HG02943 (cell line): Measurements from ENCODE around the gene SLC35A2.

Source experiments
- ATAC-seq: cut with Tn5 transposase; IDR thresholded peaks from one replicate; pipeline ENCODE4 v1.9.1; 2021; ENCODE audit warnings: mild to moderate bottlenecking, low read depth, moderate library complexity; ENCODE audit not compliant: unreplicated experiment

SLC35A2 gene

DNA sequence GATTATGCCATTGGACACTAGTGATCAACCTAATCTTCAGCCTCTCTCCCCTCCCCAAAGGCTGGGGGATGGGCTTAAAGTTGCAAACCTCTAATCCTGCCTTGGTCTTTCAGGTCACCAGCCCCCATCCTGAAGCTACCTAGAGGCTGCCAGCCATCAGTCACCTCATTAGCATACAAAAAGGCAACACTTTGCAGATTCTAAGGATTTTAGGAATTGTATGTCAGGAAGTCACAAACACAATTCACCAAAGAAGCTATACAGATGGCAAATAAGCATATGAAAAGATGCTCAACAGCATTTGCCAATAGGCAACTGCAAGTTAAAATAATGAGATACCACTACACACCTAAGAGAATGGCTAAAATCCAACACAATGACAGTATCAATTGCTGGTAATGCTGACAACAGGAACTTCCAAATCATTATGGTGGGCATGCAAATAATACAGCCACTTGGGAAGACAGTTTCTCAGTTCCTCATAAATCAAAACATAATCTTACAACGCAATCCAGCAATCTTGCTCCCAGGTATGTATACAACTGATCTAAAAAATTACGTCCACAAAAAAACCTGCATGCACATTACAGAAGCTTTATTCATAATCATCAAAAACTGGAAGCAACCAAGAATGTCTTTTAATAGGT is 16.4 kb upstream of the SLC35A2 start:
- ATAC-seq: no peak

DNA sequence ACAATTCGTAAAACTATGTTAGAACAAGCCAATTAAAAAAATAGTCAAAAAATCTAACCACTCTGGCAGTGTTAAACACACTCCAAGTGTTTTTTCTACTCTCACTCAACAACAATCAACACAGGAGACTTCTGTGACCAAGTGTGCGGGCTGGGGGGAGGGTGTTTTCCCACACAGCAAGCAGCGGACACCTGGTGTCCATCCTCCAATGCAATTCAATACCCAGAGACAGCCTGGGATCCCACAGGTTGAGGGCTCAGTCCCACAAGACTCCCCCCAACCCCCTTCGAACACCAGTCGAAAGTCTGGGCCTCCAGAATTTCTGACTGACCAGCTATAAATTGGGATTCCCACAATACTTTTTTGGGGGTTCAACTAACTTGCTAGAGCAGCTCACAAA is 15.7 kb upstream of the SLC35A2 start:
- ATAC-seq: no peak

DNA sequence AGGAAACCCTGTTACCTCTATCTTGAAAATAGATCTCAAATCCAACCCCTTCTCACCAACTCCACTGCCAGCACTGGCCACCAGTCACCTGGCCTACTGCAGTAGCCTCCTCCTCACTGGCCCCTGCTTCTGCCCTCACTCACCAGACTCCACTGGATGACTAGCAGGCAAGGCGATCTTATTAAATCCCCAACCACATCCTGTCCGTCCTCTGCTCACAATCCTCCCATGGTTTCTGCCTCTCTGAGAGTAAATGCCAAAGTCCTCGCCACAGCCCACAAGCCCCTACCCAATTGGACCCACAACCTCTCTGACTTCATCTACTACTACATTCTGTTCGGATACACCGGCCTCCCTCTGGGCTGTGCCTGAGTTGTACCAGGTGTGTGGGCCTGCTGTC is 12.8 kb upstream of the SLC35A2 start:
- no peak for ATAC-seq

DNA sequence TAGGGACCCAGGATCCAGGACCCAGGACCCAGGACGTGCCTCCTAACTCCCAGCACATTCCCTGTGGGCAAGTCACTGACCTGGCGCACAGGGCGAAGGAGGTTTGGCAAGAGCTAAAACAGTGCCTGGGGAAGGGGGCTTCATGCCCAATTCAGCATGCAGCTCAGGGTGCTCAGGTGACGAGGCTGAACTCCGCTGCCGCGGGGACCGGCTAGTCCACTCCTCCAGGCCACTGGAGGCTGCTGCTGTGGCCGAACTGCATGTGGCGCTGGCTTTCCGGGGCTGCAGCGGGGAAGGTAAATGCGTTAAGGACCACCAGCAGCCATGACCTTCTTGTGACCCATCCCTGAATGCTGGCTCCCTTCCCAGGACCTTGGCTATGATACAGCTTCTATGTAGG is 12.3 kb upstream of the SLC35A2 start:
- ATAC-seq: no peak

DNA sequence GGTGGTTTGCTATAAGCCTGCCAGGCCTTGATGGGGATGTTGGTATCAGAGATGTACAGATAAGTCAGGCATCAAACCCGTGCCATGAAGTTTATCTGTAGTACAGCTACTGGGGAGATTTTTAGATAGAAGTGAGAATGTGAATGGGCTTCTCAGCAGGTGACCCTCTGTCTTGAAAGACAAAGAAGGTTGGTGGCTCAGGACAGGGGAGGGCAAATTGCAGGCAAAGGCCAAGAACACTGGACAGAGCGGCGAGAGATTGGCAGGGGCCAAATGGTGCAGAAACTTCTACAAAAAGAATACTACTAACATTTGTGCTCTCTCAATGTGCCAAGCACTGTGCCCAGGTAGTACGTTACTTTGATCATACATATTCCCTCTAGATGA is 9.3 kb upstream of the SLC35A2 start:
- ATAC-seq: no peak

DNA sequence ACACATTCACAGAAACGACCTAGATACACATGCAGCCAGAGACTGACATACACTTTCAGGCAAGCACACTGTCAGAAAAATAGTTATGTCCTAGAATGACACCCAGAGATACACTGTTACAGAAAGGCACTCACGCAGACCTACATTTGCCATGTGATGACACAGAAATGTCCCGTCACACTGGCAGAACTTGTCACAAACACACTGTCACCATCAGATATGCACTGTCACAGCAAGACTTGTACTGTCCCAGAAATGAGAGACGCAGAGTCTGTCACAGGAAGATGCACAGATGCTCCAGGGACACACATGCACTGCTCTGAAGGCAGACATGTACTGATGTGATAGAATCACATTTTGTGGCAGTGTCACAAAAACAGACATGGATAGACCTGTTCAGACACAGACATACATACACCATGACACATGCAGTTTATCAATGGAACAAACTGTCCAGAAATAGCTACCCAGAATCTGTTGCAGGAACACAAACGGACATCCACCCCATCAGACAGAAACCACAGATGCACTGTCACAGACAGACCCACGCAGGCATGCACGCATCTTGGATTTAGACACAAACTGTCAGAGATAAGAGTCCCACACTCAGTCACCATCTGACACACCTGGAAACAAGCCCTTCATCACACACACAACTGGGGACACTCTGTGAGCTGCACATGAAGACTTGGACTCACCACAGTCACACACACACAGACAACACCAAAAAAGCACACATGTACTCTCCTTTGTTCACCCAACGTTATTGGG is 8.7 kb upstream of the SLC35A2 start:
- no peak for ATAC-seq

DNA sequence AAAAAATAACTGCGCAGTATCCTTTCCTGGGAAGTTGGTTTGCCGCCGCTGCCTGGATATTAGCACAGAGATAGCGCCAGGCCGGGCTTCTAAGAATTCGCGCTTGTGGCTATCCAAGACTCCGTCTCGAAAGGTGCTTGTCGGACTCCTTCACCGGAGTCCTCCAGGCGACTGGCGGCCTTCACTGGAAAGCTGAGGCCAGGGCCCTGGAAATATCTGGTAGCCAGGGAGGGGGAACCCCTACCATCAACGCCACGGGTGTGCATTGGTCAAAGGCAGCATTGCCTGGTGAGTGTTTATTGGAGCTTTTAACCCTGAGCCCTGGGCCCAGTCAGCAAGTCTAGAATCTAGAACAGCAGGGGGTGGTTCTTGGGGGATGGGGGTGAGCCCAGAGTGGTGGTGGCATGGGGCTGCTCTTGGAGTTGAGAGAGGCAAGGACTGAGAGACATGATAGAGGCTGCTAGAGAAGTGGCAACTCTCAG is 8.0 kb upstream of the SLC35A2 start:
- ATAC-seq: no peak

DNA sequence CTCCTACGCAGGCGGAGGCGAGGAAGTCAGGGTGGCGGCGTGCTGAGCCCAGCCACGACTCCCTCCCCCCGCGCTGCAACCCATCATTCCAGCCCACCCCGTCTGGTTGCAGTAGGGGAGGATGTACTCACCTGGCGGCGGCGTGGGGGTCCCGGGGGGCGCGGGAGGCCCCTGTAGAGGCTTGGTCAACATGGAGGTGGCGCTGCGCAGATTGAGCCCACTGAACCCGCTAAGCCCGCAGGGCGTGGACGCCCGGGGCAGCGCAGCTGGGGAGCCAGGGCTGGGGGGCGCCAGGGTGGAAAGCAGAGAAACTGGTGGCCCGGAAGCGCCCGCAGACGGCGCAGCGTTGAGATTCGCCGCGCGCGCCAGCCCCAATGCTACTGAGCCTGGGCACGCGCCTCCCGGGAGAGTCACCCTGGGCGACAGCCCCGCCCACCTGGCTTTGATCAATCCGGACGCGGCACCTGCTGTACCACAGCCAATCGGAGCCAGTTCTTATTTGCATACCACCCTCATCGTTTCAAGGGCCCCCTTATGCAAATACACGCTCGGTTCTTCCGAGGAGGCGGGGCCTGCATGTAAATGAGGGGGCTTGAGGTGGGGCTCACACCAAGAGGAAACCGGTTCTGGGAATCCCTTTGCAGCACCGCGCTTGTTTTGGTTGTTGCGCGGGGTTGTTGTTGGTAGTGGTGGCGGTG is 7.3 kb upstream of the SLC35A2 start, which contains the start of gene PIM2:
PIM2 (minus strand) TSS at position 382 of the 698 bp plus-strand sequence; CDS start at position 192, 190 bp downstream.
- peak; percentile 53 for ATAC-seq

DNA sequence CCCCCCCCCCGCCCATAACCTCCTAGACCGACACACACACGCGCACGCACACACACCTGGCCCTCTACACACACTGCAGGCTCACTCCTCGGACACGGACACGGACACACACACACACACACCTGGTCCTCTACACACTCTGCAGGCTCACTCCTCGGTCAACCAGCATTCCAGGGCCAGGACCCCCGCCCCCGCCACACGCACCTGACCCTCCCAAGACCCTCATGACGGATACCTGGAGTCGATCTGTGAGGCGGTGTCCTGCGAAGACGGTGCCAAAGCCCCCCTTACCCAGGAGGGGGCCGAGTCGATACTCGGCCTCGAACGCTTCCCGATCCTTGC is 6.8 kb upstream of the SLC35A2 start:
- ATAC-seq: no peak

DNA sequence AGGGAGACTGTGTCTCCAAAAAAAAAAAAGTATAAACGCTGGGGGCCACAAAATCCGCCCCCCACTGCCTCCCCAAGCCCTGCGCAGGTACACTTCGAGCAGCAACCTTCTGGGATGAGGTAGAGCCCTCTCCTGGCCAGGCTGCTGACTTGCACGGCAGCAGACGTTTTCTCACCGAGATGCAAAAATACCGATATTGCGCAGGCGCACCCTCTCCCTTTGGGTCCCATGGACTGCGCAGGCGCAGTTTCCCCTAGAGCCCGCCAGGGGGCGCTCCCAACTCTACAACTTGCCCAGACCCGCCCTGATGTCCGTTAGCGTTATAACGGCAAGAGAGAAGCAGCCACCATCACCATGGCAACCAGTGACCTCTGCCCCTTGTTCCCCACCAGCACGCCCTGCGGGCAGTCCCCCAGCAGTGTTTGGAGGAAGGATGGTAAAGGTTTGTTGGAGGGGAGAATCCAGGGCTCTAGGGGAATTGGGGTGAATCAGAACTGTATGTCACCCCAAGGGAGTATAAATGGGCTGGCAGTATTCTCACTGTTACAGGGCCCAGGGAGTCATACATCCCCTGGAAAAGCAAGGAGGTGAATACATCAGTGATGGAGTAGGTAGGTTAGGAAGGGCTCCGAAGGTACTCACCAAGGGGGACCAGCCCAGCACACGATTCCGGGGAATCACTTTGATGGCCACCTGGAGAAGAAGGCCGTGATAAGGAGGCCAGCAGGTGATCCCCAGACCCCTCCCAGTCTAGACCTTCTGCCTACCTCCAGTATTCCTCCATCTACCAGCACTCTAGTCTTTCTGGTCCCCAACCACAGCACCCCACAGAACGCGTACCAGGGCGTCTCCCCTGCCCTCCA is 5.9 kb upstream of the SLC35A2 start:
- ATAC-seq: peak; percentile 50

DNA sequence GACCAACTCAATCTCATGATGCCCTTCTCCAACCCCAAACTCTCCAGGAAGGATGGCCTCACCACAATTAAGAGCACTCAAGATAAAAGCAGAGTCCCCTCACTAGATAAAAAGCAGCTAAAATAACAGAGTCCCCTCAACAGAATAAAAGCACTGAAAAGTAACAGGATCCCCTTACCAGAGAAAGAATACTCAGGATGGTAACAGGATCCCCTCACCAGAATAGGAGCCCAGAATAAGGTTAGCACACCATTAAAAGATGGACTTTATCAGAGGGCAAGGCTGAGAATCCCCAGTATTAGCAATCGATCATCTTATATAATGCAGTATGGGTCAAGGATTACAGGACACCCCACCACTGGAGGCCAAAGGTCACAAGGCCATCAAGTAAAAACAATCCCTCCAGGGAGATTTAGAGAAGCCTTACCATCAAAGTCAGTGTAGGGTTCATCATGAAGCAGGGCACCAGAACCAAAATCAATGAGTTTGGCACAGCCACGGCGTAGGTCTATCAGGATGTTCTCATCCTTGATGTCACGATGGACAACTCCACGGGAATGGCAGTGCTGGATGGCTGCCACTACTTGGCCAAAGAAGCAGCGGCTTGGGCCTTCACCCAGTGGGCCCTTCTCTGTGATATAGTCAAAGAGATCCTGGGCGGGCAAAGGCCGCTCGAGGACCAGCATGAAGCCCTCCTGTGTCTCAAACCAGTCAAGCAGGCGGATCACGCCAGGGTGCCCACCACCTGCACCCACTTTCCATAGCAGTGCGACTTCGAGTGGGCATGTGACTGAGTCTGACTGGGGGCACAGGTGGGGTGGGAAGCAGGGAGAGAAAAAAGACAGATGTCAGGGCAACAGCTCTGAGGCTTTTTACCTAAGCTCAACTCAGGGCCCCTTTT is 3.4 kb upstream of the SLC35A2 start:
- ATAC-seq: no peak

DNA sequence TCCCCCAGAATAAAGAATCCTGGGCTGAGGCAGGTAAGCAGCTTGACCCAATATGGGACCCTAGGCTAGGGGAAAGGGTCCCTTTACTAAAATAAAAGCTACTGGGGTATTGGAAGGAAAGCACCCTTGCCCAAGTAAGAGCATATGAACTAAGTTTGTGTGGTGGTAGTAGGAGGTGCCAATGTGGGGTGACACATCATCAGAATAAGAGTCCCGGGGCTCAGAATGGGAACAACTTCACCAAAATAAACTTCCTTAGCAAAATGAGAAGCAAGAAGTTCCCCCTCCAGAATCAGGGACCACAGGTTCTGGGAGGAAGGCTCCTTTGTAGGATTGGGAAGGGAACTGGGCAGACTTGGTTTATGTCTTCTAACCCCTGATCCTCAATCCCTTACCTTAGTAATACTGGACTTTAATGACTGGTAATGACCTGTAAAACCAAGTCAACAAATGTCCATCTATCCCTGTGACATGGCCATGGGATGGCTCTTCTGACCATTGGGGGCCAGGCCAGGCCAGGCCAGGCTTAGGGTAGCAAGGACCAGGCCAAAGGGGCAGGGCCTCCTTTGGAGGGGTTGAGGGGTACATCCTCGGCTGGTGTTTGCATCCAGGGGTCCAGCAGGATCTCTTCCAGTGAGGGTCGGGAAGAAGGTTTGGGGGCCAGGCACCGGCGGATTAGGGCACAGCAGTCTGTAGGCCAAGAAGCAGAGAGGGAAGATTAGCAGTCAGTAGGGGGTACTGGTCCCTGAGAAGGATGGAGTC is 2.3 kb upstream of the SLC35A2 start:
- no peak for ATAC-seq

DNA sequence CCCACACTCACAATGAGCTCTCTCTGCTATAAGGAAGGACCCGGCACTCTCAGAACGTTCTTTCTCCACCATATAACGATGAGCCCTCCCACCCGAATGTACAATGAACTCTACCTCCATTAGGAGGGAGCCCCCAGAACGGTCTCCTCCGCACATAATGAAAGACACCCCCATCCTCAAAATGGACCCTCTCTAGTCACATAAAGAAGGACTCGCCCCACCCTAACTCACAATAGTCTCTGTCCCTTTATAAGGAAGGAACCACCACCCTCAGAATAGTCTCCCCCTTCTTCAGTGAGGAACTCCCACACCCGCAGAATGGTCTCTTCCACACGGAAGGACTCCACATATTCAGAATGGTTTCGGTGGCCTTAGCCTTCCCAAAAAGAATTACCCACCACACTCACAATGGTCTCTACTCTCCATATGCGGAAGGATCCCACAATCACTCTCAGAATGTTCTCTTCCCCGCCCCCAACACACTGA is 477 bp downstream of the SLC35A2 start:
- no peak for ATAC-seq

DNA sequence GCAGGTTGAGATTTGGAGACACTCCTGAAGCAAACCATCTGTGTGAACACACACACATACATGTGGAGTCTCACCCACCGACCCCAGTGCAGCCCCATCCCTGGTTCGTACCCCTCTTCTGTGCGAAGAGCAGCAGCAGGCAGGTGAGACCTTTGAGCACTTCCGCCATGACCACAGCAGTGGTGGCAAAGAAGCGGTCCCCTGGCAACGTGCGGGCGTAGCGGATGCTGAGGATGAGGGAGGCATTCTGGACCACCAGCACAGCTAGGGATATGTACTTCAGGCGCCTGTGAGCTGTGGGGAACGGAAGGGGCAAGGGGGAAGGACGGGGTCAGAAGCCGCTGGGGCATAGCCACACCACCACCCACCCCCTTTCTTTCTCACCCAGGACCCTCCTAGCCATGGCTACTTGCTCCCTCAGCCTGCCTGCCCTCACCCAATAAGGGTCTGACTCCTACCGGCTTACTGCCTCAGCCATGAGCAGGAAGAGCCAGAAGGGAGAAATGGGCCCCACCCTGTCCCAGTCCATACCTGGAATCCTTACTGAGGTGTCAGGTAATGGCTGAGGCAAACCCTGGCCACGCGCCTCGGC is 1.6 kb downstream of the SLC35A2 start:
- ATAC-seq: no peak

DNA sequence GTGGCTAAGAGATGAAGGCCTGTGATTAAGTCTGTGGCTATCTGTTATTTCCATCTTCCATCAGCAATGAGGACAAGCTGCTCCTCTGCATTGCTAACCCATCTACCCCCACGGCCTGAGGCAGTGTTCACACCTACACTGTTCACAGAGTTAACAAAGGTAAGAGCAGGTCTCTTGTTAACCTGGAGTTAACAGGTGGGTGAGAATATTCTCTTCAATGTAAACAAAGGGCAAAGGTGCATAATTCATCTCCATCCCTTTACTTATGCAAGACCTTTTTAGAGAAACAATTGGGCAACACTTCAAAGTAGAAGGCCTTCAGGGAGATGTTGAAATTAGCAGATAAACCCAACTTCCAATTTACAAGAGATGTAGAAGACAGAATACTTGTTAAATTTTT is 2.8 kb downstream of the SLC35A2 start:
- ATAC-seq: no peak

DNA sequence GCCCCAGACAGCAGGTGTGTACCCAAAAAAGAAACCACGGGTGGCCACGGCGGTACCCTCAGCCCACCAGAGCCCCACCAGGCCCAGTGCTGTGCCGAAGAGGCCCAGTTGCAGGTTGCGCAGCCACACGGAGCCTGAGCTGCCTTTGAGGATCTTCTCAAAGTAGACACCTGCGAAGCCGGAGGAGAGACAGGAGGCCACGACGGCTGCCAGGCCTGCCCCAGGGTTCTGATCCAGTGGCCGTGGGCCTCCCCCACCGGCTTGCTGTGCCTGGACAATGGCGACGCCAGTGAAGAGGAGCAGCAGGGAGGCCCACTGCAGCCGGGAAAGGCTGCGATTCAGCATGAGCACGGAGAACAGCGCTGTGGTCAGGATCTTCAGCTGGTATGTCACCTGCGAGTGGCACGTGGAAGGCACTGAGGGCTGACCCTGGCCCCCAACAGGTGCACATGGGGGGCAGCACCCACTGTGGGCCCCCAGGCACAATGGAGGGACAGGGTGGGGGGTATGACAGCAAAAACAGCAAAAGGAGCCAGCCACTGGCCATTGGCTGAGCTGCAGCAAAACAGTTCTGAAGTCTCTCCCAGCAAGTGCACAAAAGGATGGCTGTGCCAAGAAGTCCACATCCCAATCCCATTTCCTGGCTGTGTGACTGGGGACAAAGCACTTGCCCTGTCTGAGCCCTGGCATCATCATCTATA is 6.2 kb downstream of the SLC35A2 start:
- ATAC-seq: no peak

DNA sequence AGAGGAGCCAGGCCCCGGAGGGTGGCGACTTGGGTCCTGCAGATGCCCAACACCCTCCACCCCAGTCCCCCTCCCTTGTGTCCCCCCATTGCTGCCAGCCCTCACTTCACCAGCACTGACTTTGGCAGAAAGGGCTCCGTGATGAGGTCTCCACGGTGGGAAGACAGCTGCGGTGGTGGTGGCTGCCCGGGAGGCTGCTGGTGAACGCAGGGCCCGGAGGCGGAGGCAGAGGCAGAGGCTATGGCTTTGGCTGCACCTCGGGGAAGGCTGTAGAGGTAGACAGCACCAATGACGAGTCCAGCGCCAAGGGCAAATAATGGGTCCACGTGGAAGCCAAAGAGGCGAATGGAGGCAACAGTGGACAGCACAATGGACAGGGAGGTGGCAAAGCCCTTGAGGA is 6.8 kb downstream of the SLC35A2 start:
- no peak for ATAC-seq

DNA sequence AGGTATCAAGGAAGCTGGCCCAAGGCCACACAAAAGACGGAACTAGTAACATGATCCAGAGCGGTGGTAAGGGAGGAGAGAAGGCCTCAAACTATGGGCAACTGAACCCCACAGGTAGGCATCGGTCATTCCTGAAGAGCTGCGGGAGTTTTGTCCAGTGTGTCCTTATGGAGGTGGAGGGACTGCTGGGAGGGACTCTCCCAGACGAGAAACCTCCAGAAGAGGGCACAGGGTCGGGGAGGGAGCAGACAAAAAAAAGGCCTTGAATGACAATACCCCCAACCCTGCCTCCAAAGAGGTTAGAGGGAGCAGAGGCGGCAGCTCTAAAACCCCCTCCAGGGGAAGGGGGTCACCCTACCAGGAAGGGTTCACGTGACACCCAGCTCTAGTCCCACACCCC is 7.3 kb downstream of the SLC35A2 start:
- ATAC-seq: no peak
